Measurements from ENCODE around the gene RABL6. TPM values are rescaled to one million over a fixed set of nuclear protein-coding genes. Genes with fewer than 3 reads are reported as not detected.
"Not testable (repeated sequence)": the region's sequence is repeated elsewhere in the genome, so short reads cannot be mapped to it uniquely, and the experiment has no call there.

RABL6 gene
- total RNA-seq, 8 experiments from 2014 or later, result 33.8 to 83.5 (median 39.5) TPM

- H3K27ac ChIP-seq, result peak overlapping the region; percentile 44 to 76
- peaks cover 17 to 33% of the 10 kb centered on the region in 2 donors for H3K4me1 ChIP-seq (replicated peaks in 1 of 2)
- H3K4me3 ChIP-seq, result peak overlapping the region; percentile 45 to 85 (median 76)
- in situ Hi-C loops (cut with MboI; ENCODE audit: low pct_unique_long_range_greater_than_20kb in 2 of 9, low sequenced_read_pairs in 9 of 9, unreplicated experiment in 9 of 9), result loop anchor here in 7 of 9 experiments (25.0 kb wide), 1 partner anchor 246 kb away; the partner anchor contains the start of genes ABCA2 (in 7 of the 7), FUT7 (in 7 of the 7) and NPDC1 (in 7 of the 7)
- peak in 5 of 8 experiments; percentile 0 to 8 (median 5) for ATAC-seq (replicated peaks in 6 of 8)
- WGBS, 10 experiments, result 4 to 27% (median 11%) methylated on average over 3 to 5 of the region's 29 CpGs; no CpG with 5 or more reads in 7 of the 10 experiments
These were observed 16.1 kb upstream of the RABL6 start for GRCh38 chr9:136791516-136792276.

- H3K4me3 ChIP-seq, result peak overlapping the region in 2 of 5 donors; percentile 77 to 85
- no peak for ATAC-seq (replicated peaks in 6 of 8)
- H3K4me1 ChIP-seq (replicated peaks in 1 of 2), result peaks cover 24 to 31% of the 10 kb centered on the region in 2 donors
- in situ Hi-C loops (cut with MboI; ENCODE audit: low pct_unique_long_range_greater_than_20kb in 2 of 9, low sequenced_read_pairs in 9 of 9, unreplicated experiment in 9 of 9), result loop anchor here in 7 of 9 experiments (25.0 kb wide), 1 partner anchor 245 kb away; the partner anchor contains the start of genes ABCA2 (in 7 of the 7), FUT7 (in 7 of the 7) and NPDC1 (in 7 of the 7)
- WGBS, 10 experiments, result 75 to 100% (median 89%) methylated on average over 1 to 8 of the region's 15 CpGs; no CpG with 5 or more reads in 5 of the 10 experiments
- no peak overlapping the region for H3K27ac ChIP-seq
These were observed 15.2 kb upstream of the RABL6 start for GRCh38 chr9:136792321-136793085.

GRCh38 chr9:136793086-136793946, 14.4 kb upstream of the RABL6 start:
- Histone ChIP-seq H3K4me1 (replicated peaks in 1 of 2) (peaks cover 25 to 28% of the 10 kb centered on the region in 2 donors), H3K27ac (no peak overlapping the region), H3K4me3 (no peak overlapping the region)
- in situ Hi-C loops (cut with MboI; ENCODE audit: low pct_unique_long_range_greater_than_20kb in 2 of 9, low sequenced_read_pairs in 9 of 9, unreplicated experiment in 9 of 9), result loop anchor here in 7 of 9 experiments (25.0 kb wide), 1 partner anchor 244 kb away; the partner anchor contains the start of genes ABCA2 (in 7 of the 7), FUT7 (in 7 of the 7) and NPDC1 (in 7 of the 7)
- WGBS, 10 experiments, result 66 to 88% (median 82%) methylated on average over 3 to 9 of the region's 17 CpGs; no CpG with 5 or more reads in 7 of the 10 experiments
- ATAC-seq (replicated peaks in 6 of 8), result no peak

- H3K4me1 ChIP-seq (replicated peaks in 1 of 2), result peaks cover 30 to 31% of the 10 kb centered on the region in 2 donors
- ATAC-seq (replicated peaks in 6 of 8), result no peak
These were observed 13.3 kb upstream of the RABL6 start for GRCh38 chr9:136794281-136794999.

GRCh38 chr9:136795000-136795348, 12.8 kb upstream of the RABL6 start:
- peaks cover 31 to 34% of the 10 kb centered on the region in 2 donors for H3K4me1 ChIP-seq (replicated peaks in 1 of 2)
- no peak overlapping the region for H3K27ac ChIP-seq
- in situ Hi-C loops (cut with MboI; ENCODE audit: low pct_unique_long_range_greater_than_20kb in 2 of 9, low sequenced_read_pairs in 9 of 9, unreplicated experiment in 9 of 9), result loop anchor here in 7 of 9 experiments (25.0 kb wide), 1 partner anchor 242 kb away; the partner anchor contains the start of genes ABCA2 (in 7 of the 7), FUT7 (in 7 of the 7) and NPDC1 (in 7 of the 7)
- ATAC-seq (replicated peaks in 6 of 8), result no peak
- 52 to 100% (median 79%) methylated on average over 1 to 4 of the region's 6 CpGs; no CpG with 5 or more reads in 4 of the 10 experiments for WGBS, 10 experiments
- no peak overlapping the region for H3K4me3 ChIP-seq

More at GRCh38 chr9:136794281-136794999, 13.3 kb upstream of the RABL6 start:
- 86 to 100% (median 94%) methylated on average over 1 to 10 of the region's 14 CpGs; no CpG with 5 or more reads in 4 of the 10 experiments for whole genome bisulfite sequencing, 10 experiments
- H3K4me3 ChIP-seq, result no peak overlapping the region
- in situ Hi-C loops (cut with MboI; ENCODE audit: low pct_unique_long_range_greater_than_20kb in 2 of 9, low sequenced_read_pairs in 9 of 9, unreplicated experiment in 9 of 9), result loop anchor here in 7 of 9 experiments (25.0 kb wide), 1 partner anchor 243 kb away; the partner anchor contains the start of genes ABCA2 (in 7 of the 7), FUT7 (in 7 of the 7) and NPDC1 (in 7 of the 7)
- no peak overlapping the region for H3K27ac ChIP-seq

- in situ Hi-C loops (cut with MboI; ENCODE audit: low pct_unique_long_range_greater_than_20kb in 2 of 9, low sequenced_read_pairs in 9 of 9, unreplicated experiment in 9 of 9), result loop anchor here in 7 of 9 experiments (25.0 kb wide), 1 partner anchor 241 kb away; the partner anchor contains the start of genes ABCA2 (in 7 of the 7), FUT7 (in 7 of the 7) and NPDC1 (in 7 of the 7)
- 0 to 80% (median 41%) methylated on average over 1 to 5 of the region's 5 CpGs; no CpG with 5 or more reads in 4 of the 10 experiments for WGBS, 10 experiments
- no peak for ATAC-seq (replicated peaks in 6 of 8)
- Histone ChIP-seq H3K27ac (no peak within 1 kb of the TSS), H3K4me3 (no peak within 1 kb of the TSS), H3K4me1 (replicated peaks in 1 of 2) (peaks cover 32 to 36% of the 10 kb centered on the region in 2 donors)
These were observed 11.4 kb upstream of the RABL6 start, which contains the start of gene CCDC183 for GRCh38 chr9:136796238-136796774. Gene CCDC183 (plus strand): TSS chr9:136796338. CDS start chr9:136796398, 60 bp downstream.

GRCh38 chr9:136796775-136797347, 10.9 kb upstream of the RABL6 start:
- in situ Hi-C loops (cut with MboI; ENCODE audit: low pct_unique_long_range_greater_than_20kb in 2 of 9, low sequenced_read_pairs in 9 of 9, unreplicated experiment in 9 of 9), result loop anchor here in 7 of 9 experiments (25.0 kb wide), 1 partner anchor 240 kb away; the partner anchor contains the start of genes ABCA2 (in 7 of the 7), FUT7 (in 7 of the 7) and NPDC1 (in 7 of the 7)
- H3K4me1 ChIP-seq (replicated peaks in 1 of 2), result peaks cover 34 to 39% of the 10 kb centered on the region in 2 donors
- not testable (repeated sequence) for H3K27ac ChIP-seq; H3K4me3 ChIP-seq; ATAC-seq (replicated peaks in 6 of 8)
- WGBS, 10 experiments, result 0 to 82% (median 19%) methylated on average over 1 to 3 of the region's 10 CpGs; no CpG with 5 or more reads in 4 of the 10 experiments

- 100% methylated on average over 1 of the region's 6 CpGs; no CpG with 5 or more reads in 9 of the 10 experiments for WGBS, 10 experiments
- no peak overlapping the region for H3K27ac ChIP-seq
- no peak overlapping the region for H3K4me3 ChIP-seq
- ATAC-seq (replicated peaks in 6 of 8), result no peak
- H3K4me1 ChIP-seq (replicated peaks in 1 of 2), result peaks cover 29 to 36% of the 10 kb centered on the region in 2 donors
- in situ Hi-C loops (cut with MboI; ENCODE audit: low pct_unique_long_range_greater_than_20kb in 2 of 9, low sequenced_read_pairs in 9 of 9, unreplicated experiment in 9 of 9), result loop anchor here in 7 of 9 experiments (25.0 kb wide), 1 partner anchor 239 kb away; the partner anchor contains the start of genes ABCA2 (in 7 of the 7), FUT7 (in 7 of the 7) and NPDC1 (in 7 of the 7)
These were observed 9.1 kb upstream of the RABL6 start for GRCh38 chr9:136798708-136799078.

- Histone ChIP-seq H3K4me3 (peak overlapping the region; percentile 36 to 44 (median 42)), H3K27ac (peak overlapping the region in 1 of 2 donors; percentile 32), H3K4me1 (replicated peaks in 1 of 2) (peaks cover 29 to 36% of the 10 kb centered on the region in 2 donors)
- ATAC-seq (replicated peaks in 6 of 8), result peak in 5 of 8 experiments; percentile 3 to 35 (median 34)
- in situ Hi-C loops (cut with MboI; ENCODE audit: low pct_unique_long_range_greater_than_20kb in 2 of 9, low sequenced_read_pairs in 9 of 9, unreplicated experiment in 9 of 9), result loop anchor here in 7 of 9 experiments (25.0 kb wide), 1 partner anchor 238 kb away; the partner anchor contains the start of genes ABCA2 (in 7 of the 7), FUT7 (in 7 of the 7) and NPDC1 (in 7 of the 7)
- WGBS, 10 experiments, result 41 to 42% methylated on average over 6 to 11 of the region's 35 CpGs; no CpG with 5 or more reads in 8 of the 10 experiments
These were observed 8.5 kb upstream of the RABL6 start for GRCh38 chr9:136799079-136799853.
